SK-N-SH treated with all-trans-retinoic acid at 6 μM for 48 hours (cell line): ENCODE data around the gene TMIE.

Source experiments
- SNAI2 ChIP-seq: fragments of 250-450 bp; sonication (Bioruptor Pico); IDR thresholded peaks from 2 replicates; pipeline ENCODE4 v1.5.0; 2020; ENCODE audit warnings: mild to moderate bottlenecking, moderate library complexity
- TF ChIP-seq, protein P1 (sequence below): fragments of 250-450 bp; sonication (Bioruptor Pico); IDR thresholded peaks from 2 replicates; pipeline ENCODE4 v1.5.1; 2021; ENCODE audit warnings: mild to moderate bottlenecking, moderate library complexity
- TF ChIP-seq, protein P2 (sequence below): fragments of 250-450 bp; sonication (Bioruptor Pico); IDR thresholded peaks from 2 replicates; pipeline ENCODE4 v1.5.1; 2020; ENCODE audit warnings: low read depth, mild to moderate bottlenecking, moderate library complexity

DNA sequence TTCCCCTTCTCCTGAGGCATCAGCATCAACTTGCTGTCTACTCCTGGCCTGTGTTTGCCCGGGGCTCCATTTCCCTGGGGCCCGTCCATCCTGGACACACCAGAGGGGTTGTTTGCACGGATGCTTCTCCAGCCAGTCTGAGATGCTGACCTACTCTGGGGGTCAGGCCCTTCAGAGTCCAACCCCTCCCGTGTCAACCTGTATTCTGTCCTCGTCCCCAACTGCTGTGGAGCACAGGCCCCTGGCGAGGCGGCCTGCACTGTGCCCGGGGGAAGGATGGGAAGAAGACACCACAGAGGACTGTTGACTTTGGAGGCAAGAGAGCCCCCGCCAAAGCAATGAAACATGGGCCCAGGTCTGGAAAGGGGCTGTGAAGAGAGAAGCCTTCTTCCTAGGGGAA, 33.5 kb upstream of the TMIE start:
- TF ChIP-seq, protein P1, sequence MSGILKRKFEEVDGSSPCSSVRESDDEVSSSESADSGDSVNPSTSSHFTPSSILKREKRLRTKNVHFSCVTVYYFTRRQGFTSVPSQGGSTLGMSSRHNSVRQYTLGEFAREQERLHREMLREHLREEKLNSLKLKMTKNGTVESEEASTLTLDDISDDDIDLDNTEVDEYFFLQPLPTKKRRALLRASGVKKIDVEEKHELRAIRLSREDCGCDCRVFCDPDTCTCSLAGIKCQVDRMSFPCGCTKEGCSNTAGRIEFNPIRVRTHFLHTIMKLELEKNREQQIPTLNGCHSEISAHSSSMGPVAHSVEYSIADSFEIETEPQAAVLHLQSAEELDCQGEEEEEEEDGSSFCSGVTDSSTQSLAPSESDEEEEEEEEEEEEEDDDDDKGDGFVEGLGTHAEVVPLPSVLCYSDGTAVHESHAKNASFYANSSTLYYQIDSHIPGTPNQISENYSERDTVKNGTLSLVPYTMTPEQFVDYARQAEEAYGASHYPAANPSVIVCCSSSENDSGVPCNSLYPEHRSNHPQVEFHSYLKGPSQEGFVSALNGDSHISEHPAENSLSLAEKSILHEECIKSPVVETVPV (CRISPR knock-in tag): no peak
- no peak for TF ChIP-seq SNAI2 (CRISPR knock-in tag)
- TF ChIP-seq, protein P2, sequence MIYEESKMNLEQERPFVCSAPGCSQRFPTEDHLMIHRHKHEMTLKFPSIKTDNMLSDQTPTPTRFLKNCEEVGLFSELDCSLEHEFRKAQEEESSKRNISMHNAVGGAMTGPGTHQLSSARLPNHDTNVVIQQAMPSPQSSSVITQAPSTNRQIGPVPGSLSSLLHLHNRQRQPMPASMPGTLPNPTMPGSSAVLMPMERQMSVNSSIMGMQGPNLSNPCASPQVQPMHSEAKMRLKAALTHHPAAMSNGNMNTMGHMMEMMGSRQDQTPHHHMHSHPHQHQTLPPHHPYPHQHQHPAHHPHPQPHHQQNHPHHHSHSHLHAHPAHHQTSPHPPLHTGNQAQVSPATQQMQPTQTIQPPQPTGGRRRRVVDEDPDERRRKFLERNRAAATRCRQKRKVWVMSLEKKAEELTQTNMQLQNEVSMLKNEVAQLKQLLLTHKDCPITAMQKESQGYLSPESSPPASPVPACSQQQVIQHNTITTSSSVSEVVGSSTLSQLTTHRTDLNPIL (CRISPR knock-in tag): no peak
